ENCODE data around the gene CFAP61. TPM values are rescaled to one million over a fixed set of nuclear protein-coding genes. Genes with fewer than 3 reads are reported as not detected.
A peak's percentile ranks its signal among the peaks of the same experiment; 100 is the strongest.
"Not testable (repeated sequence)": the region's sequence is repeated elsewhere in the genome, so short reads cannot be mapped to it uniquely, and the experiment has no call there.

Gene CFAP61, protein sequence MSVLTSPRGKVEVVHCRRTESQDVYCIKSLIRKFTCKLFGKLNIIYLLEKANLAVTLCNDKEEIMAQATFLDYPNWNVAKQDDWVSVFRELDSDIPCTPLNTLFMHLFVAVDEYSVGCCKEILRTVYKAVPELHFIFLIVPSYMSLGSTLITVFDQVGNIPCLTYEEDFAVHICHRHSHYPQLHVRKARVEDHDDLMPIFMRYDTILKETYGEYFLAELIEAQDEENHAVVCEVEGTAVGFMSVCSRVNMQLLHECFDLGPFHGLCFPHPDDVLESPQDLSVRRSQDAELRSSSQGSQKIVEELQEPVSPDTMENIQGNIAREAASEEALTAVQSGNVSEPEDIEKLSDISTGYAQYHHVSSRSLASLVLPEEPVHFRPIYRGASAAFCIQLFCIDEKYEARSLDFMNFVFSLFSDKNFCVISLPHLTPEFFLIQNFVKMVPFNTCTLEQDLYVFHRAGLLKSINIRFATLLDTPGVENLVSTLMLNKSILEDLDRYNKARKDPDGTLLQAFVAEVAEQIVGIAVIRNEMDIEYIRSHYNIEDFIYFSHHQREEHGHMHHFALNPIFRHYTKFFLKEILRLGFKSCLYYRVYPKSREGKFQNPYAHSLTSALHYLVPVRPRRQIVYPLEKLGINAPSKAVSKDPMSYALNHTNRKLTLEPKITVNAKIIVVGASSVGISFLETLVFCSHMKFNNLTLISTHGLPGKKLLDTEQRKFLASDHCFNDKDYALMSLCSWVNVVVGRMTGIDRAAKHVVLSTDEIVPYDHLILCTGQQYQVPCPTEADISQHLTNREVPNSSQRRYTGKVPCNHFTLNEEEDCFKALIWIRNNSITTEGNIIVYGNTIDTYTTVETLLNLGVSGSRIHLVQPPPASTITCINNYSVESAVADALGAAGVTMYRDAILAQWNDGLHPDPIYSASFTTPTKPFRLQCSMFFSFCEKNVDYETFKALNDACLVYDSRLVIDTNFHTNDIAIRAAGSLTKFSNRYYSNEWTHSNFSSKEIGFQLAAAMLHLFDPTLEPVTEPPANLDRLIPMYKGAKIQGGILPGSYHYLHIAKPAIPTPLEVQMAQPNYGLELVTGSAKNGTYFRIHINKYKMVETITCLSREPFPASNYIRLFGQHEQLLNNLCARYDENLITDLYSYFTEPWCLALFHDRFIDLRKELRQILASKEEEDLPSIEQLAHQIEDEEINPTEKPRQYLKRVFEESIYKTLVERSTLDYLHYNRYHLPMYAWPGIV
- total RNA-seq = not detected

DNA sequence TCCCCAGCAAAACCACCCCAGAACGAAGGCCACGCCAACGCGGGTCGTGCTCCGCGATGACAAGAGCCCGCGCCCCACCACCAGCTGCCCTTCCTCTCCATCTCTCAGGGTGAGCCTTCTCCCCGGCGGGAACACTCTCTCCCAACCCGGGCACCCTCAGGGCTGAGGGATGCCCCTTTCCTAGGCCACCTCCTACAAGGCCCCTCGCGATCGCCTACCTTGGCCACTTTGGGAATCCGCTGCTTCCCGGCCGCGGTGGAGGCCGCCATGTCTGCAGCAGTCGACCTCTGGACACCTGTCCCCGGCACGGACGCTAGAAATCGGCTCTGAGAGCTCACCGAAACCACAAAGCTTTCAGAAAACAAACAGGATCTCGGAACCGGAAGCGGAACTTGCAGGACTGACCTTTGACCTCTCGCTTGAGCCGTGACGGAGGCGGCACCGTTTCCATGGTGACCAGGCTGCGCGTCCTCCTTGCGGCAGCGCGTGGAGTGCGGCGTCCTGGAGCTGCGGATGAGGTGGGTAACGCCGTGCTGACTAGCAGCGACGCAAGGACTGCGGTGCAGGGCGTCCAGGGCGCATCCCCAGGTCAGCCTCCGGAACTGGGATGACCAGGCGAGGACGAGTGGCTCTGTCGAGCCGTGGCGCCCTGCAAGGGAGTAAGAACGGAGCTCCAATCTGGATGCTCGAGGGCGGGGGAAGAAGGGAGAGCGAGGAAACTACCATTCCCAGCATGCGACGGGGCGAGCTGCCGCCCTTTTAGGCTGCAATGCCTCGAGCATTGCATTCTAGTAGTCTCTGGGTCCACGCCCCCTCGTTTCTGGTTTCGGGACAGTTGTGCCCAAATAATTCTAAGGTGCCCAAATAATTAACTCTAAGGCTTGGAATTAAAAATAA lies at the start of gene CFAP61, which contains the start of gene CRNKL1:
Gene CFAP61 (plus strand): TSS at position 459 of the 897 bp plus-strand sequence. CDS start 4,122 bp downstream, outside the sequence.
Gene CRNKL1 (minus strand): TSS at position 393 of the 897 bp plus-strand sequence. CDS start 124 bp downstream, at position 269.
- ATAC-seq = peak; percentile 98

DNA sequence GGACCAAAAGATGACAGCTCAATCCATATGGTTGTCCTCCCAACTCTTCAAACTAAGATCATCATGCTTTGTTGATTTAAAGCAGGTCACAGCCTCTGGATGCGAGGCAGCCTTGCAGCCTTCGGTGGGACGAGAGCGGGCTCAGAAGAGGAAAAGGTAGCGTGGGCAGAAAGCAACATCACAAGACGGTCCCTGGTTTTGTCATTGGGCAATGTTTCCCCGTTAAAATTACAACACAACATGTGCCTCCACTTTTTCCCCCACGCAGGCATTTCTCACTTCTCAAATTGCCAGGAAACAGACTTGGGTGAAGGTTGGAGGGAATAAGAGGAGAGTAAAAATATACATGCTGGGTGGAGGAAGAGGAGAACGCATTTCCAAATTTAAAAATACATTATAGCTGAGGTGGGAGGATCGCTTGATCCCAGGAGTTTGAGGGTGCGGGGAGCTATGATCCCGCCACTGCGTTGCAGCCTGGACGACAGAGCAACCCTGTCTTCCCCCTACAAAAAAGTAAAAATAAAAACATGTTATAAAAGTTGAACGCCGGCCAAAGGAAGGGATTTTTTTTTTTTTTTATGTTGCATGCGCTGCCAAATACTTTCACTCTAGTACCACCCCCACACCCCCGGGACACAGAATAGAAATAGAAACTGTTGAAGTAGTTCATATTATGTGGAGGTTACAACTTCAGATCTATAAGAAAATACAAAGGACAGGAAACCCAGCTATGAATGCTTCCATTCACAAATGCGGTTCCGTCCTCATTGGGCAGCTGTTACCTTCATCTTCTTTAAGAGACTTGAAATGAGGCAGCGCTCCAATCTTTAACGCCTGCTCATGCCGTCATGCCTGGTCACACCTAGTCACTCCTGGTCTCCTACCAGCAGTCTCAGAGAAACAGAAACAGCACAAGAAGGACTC lies 49.0 kb upstream of the CFAP61 start:
- ATAC-seq = no peak

DNA sequence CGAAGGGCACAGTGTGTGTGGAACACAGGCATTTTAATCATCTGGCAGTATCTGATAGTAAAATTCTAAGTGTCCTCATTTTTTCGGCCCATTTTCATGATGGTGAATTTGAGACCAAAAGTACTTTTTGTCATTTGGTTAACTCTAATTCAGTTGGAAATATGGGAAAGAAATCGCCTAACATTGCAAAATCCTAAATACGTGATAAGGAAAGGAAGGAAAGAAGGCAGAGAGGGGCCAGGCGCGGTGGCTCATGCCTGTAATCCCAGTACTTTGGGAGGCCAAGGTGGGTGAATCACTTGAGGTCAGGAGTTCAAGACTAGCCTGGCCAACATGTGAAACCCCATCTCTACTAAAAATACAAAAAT lies 48.4 kb upstream of the CFAP61 start:
- ATAC-seq = not testable (repeated sequence)

DNA sequence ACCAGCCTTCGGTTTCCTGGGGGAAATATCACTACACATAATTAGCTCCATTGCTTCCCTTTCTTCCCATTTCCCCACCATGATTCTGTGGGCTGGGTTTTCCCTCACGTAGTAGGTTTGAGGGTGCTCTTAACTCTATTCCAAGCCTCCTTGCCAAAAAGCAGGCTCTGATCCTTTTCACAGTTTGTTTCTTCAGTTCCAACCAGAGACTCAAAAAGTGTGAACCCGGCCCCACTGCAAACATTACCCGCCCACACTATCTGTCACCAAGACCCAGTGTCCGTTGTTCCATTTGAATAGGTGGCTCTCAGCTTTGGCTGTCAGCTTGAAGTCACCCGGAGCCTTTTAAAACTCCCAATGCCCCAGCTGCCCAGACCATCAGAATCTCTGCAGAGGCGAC lies 47.0 kb upstream of the CFAP61 start:
- no peak for ATAC-seq

DNA sequence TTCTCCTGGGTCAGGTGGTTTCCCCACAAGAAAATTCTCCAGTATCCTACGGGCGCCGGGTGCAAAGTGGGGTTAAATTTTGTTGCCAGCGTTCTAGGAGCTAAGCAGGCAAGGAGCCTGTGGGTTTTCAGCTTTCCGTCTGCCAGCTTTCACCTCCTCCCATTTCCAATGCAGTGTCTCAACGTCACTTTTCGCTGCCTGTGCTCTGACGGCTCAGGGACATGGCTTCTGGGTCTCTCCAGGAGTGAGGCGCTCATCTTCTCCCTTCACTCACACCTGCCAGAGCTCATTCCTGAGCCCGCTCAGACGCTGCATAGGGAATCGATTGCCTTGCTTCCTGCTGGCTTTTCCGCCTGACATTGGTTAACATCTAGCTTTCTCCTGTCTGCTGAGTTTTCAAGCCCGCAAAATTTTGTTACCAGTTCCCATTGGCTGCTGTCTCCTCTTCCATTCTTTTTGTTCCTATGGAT lies 42.5 kb upstream of the CFAP61 start:
- no peak for ATAC-seq

DNA sequence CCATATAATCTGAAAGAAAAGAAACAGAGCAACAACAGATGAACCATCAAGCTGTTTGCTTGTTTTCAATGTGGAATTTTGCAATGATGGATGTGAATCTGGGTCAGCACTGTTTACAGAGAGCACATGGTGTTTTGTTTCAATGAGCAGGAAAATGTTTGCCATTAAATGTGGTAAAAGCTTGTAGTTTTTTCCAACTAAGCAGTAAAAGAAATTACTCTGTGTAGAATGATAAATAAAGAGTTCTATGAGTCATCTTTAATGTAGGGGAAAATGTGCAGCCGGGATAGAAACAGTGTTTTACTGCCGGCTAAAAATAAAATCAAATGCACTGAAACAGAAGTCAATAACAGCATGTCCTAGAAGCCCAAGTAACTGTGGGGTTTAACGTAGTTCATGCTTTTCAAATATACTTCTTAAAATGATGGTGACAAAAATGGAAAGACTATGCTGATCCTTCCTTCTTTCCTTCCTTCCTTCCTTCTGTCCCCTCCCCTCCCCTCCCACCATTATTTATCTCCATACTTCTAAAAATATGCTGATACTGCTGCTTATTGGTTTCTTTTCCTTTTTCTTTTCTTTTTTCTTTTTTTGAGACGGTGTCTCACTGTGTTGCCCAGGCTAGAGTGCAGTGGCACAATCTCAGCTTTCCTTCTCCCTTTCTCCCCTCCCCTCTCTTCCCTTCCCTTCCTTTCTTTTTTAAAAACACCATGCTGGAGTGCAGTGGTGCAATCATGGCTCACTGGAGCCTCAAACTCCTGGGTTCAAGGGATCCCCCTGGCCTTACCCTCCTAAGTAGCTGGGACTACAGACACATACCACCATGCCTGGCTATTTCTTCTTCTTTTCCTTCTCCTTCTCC lies 41.5 kb upstream of the CFAP61 start:
- ATAC-seq = no peak

DNA sequence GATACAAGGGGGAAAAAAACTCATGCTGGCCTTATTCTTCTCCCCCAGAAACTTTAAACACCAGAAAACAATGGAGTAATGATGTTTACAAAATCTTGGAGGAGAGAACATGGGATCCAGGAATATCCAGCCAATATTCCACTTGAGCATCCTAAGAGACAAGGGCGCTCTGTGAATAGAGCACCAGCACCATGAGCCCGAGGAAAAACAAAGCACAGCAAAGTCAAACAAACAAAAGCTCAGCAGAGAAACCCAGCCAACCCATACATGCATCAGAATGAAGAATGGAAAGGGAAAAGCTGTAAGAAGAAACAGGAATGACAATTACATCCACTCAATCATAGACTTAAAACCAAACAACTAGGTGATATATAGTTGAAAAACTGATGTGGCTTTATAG lies 39.8 kb upstream of the CFAP61 start:
- no peak for ATAC-seq

DNA sequence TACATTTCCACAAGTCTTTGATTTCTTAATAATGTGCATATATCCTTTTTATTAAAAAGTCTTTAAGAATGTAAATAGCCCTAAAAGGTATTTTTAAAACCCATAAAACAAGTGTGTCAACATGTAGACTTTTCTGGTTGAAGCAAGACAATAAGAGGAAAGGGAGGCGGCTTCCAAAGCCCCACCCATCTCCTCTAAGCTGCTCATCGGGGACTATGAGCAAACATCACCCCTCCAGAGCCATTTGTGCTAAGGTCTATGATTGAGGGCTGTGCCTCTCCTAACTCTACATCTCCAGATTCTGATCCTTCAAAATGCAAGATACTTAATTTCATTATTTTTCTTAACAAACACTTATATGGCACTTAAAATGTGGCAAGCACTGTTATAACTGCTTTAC lies 37.7 kb upstream of the CFAP61 start:
- ATAC-seq = no peak

DNA sequence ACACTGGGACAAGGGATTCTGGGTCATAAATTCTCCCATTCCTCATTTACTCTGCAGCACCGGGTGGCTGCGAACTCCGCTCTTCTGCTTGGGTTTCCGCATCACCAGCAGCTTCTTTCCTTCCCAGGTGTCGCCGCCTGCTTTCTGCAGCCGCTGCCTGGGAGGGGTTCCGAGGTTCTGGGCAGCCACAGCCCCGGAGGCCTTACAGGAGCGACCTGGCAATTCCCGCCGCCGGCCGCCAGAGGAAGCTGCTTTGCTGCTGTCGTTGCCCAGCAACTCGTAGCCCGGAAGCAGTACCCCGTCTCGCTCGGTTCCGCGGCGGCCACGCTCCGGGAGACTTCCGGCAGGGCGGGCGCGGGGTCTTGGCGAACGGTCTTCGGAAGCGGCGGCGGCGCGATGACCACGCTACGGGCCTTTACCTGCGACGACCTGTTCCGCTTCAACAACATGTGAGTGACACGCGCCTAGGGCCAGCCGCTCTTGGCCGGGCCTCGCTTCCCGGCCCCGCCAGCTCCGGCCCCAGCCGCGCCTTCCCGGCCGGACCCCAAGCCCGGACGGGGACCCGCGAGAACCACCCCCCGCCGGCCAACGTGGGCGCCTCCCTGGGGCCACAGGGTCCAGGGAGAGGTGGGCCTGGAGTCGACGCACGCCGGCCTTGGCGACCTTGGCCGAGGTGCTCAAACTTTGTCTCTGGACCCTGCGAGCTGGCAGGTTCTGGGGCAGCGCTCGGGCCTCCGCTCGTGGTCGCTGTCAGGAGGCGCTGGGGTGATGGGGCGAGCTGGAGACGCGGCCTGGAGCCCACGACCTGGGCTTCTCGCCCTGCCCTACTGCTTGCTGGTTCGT lies 35.1 kb upstream of the CFAP61 start, which contains the start of gene NAA20:
Gene NAA20 (plus strand): TSS at position 362 of the 843 bp plus-strand sequence. CDS start 35 bp downstream, at position 397.
- peak; percentile 87 for ATAC-seq

DNA sequence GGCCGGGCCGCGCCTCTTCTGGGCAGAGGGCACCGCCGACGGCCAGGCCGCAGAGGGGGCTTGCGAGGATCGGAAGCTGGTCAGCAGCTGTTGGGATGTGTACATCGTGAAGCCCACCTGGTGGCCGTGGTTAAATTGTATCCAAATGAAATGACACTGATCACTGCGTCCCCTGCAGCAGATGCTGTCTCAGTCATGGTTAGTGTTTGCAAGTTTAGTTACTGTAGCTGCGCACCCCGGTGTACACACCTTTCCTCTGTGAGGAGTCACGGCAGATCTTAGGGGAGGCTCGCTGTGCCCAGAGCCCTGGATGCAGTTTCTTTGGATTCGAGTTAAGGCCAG lies 34.5 kb upstream of the CFAP61 start:
- peak; percentile 14 for ATAC-seq

DNA sequence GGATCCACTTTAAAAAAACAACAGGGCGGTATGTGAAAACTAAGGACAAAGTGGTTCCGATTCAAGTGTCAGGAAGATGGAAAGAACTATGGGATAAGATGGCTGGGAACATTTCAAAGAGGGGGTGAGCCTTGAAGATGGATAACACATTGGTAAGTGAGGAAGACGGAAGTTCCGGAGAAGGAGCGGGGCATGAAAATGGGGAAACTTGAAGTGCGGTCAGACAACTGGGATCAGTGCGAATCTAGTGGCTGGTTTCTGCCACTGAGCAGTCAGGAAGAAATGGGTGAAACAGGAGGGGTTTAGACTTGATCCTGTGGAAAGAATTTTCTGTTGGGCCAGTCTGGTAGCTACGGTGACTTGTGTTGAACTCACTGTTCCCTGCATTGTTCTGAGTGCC lies 34.0 kb upstream of the CFAP61 start:
- peak; percentile 83 for ATAC-seq

DNA sequence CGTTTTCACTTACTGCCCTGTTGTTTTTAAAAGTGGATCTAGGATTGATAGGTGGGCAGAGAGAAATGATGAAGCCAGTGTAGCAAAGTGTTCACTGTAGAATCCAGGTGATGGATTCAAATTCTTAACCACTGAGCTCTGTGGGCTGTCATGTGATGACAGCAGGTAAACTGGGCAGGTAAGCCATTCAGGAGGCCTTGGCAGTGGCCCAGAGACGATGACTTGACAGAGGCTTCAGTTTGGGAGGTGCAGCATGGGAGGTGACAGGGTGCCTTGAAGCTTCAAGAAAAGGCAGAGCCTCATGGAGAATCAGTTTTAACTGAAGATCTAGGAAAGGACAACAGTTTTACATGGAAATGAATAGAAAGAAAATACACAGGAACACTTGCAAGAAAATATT lies 33.2 kb upstream of the CFAP61 start:
- peak; percentile 82 for ATAC-seq

DNA sequence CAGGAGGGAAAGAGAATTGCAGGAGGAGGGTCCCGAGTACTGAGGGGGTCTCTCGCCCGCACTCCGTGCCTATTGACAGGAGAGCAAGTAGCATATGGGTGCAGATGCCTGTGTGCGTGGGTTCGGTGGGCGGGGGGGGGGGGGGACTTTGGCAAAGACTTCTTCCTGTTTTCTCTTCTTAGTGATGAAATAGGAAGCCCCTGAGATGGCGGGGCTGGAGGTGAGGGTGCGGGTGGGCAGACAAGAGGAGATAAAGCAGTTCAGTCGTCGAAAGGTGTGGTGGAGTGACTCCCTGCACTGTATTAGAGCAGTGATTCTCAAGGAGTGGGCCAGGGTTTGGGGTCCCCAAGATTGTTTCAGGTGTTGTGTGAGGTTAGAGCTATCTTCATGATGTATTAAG lies 31.4 kb upstream of the CFAP61 start:
- ATAC-seq = no peak

DNA sequence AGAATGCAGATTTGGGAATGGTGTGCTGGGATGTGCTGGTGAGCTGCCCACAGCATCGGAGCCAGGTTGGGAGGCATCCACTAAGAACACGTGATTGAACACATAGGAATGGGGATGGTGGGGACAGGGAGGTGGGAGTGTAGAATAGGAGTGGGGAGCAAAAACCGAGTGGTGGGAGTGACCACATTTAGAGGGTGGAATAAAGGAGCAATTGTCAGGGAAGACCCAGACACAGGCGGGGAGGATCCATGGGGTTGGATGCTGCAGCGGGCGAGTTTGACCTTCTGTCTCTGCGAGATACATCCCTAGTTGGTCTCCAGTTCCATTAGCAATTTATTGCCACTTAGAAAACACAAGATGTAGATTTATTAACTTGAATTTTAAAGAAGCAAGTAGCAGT lies 30.5 kb upstream of the CFAP61 start:
- ATAC-seq = no peak

DNA sequence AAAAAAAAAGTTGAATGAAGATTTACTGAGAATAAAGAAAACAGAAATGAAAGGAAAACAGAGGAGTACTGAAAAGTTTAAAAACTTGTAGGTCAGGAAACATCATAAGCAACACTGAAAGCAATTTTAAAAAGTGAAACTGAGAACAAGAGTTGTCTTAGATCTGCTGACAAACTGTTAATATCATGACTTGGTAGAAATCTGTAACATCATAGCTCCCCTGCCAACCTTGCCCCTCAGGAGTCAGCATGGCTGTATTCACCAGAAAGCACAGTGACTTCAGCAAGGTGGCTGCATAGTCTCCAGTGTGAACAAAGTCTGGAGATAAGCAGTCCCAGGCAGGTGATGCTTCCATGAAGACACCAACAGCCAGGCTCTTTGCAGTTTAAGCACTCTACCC lies 29.8 kb upstream of the CFAP61 start:
- no peak for ATAC-seq

DNA sequence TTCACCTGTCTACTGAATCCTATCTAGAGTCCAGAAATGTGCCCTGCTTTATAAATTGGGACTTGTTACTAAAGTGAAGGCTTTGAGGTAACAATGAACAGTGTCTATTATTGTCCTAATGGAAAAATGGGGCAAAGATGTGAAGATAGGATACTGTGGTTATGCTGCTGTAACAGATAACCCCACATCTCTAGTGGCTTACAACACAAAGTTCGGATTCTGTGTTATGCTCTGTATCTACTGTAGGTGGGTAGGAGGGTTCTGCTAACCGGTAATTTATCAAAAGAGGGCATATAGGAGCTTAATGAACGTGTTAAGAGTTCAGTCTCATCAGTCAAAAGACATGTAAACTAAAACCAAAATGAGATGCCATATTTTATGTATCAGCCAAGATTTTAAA lies 28.9 kb upstream of the CFAP61 start:
- no peak for ATAC-seq

DNA sequence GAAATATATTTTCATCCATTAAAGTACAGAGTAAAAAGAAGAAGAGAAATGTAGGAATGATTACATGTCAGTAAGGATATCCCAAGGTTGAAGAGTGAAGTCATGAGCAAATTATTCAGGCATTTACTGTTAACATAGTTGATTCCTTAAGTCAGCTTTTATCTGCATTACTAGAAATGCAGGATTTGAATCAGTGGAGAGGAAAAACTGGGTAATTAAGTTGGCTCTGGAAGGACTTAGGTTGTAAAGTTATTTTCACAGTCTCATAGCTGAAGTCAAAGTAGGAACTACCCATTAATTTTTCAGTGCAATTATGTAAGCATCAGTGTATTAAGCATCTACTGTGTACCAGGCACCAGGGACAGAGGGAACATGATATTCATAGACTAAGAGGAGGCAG lies 27.4 kb upstream of the CFAP61 start:
- no peak for ATAC-seq

DNA sequence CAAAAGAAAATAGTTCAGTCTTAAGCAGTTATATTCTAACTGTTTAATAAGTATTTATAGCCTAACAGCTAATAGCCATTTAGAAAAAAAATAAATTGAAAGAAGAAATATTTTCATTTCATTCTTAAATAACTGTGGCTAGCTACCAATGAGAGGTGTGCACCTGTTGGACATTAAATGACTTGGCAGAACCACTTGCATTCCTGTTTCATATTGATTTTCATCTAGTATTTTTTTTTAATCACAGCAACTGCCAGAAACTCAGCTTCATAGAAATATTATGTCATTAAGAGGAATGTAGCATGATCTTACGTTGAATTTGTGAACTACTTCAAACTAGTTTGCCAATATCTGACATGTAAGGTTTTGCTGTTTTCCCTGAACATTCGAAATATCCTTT lies 25.0 kb upstream of the CFAP61 start:
- no peak for ATAC-seq

DNA sequence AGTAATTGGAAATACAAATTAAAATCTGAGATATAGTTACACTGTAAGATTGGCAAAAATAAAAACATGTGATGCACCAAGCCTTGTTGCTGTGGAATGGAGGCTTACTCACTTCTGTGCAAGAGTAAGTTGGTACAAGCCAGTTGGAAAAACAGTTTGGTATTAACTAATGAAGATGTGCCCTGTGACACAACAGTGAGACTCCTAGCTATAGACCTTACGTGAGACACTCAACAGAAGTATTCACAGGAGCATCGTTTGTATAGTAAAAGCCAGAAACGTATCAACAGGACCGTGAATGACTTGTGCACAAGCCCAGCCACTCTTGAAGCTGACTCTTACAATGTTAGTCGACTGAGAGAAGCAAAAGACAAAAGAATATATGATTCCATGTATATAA lies 20.5 kb upstream of the CFAP61 start:
- ATAC-seq = no peak
